GM19351 (cell line): Measurements from ENCODE around the gene SLC38A6.

Experiments used
- ATAC-seq: cut with Tn5 transposase; IDR thresholded peaks from one replicate; pipeline ENCODE4 v1.9.1; 2021; ENCODE audit warnings: mild to moderate bottlenecking, moderate library complexity; ENCODE audit not compliant: unreplicated experiment

Gene SLC38A6

GRCh38 chr14:61101803-61102548 lies 120.9 kb downstream of the SLC38A6 start:
- peak; percentile 21 for ATAC-seq
